WTC11 (cell line): ENCODE data around the gene WLS. TPM values are rescaled to one million over a fixed set of nuclear protein-coding genes. Genes with fewer than 3 reads are reported as not detected.

Experiments used
- ATAC-seq: fragments of 200-7000 bp; cut with Tn5 transposase; 2 replicates; pipeline ENCODE4 v1.10.0; 2021; ENCODE audit warnings: mild to moderate bottlenecking, moderate library complexity
- CTCF ChIA-PET: fragments of 300-600 bp; sonication (Branson Sonifier 250); formaldehyde crosslinking; loops from one replicate; lab custom pipeline; 2021; ENCODE audit warnings: antibody characterized with exemption; lab: Charles Lee
- POLR2A ChIA-PET: fragments of 350-600 bp; sonication (Branson Sonifier 250); formaldehyde crosslinking; loops from one replicate; lab custom pipeline; 2021; ENCODE audit warnings: antibody characterized with exemption; lab: Charles Lee
- DNase-seq: peaks from one replicate; pipeline ENCODE4 v3.0.0; 2021; ENCODE audit warnings: low spot score
- H3K27ac Mint-ChIP-seq: 2 replicates; pipeline ENCODE4 v1.8.0; 2021; ENCODE audit warnings: mixed read lengths
- H3K27me3 Mint-ChIP-seq: 2 replicates; pipeline ENCODE4 v1.8.0; 2021; ENCODE audit warnings: low read depth, mild to moderate bottlenecking, moderate library complexity, mixed read lengths
- H3K36me3 Mint-ChIP-seq: 2 replicates; pipeline ENCODE4 v1.8.0; 2021; ENCODE audit warnings: mixed read lengths
- H3K4me1 Mint-ChIP-seq: 2 replicates; pipeline ENCODE4 v1.8.0; 2022; ENCODE audit warnings: mixed read lengths
- H3K4me3 Mint-ChIP-seq: 2 replicates; pipeline ENCODE4 v1.8.0; 2021; ENCODE audit warnings: mild to moderate bottlenecking, moderate library complexity, mixed read lengths
- H3K9me3 Mint-ChIP-seq: 2 replicates; pipeline ENCODE4 v1.8.0; 2021; ENCODE audit warnings: mixed read lengths
- ATF1 ChIP-seq: sonication (generic); formaldehyde crosslinking; IDR thresholded peaks from 2 replicates; pipeline ENCODE4 v1.8.1; 2023; ENCODE audit warnings: mild to moderate bottlenecking, moderate library complexity, missing genetic modification reagents
- ATF2 ChIP-seq: sonication (generic); formaldehyde crosslinking; IDR thresholded peaks from 2 replicates; pipeline ENCODE4 v1.8.1; 2022; ENCODE audit warnings: low read depth, missing genetic modification reagents, borderline replicate concordance
- CREM ChIP-seq: sonication (generic); formaldehyde crosslinking; IDR thresholded peaks from 2 replicates; pipeline ENCODE4 v1.8.1; 2022; ENCODE audit warnings: mild to moderate bottlenecking, missing genetic modification reagents, moderate library complexity
- PRDM15 ChIP-seq: sonication (generic); formaldehyde crosslinking; IDR thresholded peaks from 2 replicates; pipeline ENCODE4 v1.8.0; 2022; ENCODE audit warnings: missing genetic modification reagents
- PRRX2 ChIP-seq: fragments of 250-450 bp; sonication (Bioruptor Pico); IDR thresholded peaks from 2 replicates; pipeline ENCODE4 v1.8.0; 2021; ENCODE audit warnings: mild to moderate bottlenecking
- RORB ChIP-seq: fragments of 250-450 bp; sonication (Bioruptor Pico); IDR thresholded peaks from 2 replicates; pipeline ENCODE4 v1.9.0; 2021; ENCODE audit warnings: mild to moderate bottlenecking
- STAT6 ChIP-seq: sonication (generic); formaldehyde crosslinking; conservative IDR thresholded peaks from 2 replicates; pipeline ENCODE4 v1.8.1; 2023; ENCODE audit warnings: mild to moderate bottlenecking, low read depth, missing genetic modification reagents, moderate library complexity
- TCF7 ChIP-seq: sonication (generic); formaldehyde crosslinking; IDR thresholded peaks from 2 replicates; pipeline ENCODE4 v1.8.0; 2022; ENCODE audit warnings: mild to moderate bottlenecking, low read depth, missing genetic modification reagents, moderate library complexity
- TEAD1 ChIP-seq: sonication (generic); formaldehyde crosslinking; IDR thresholded peaks from 2 replicates; pipeline ENCODE4 v1.8.0; 2022; ENCODE audit warnings: mild to moderate bottlenecking, missing genetic modification reagents
- TP53 ChIP-seq: sonication (generic); formaldehyde crosslinking; IDR thresholded peaks from 2 replicates; pipeline ENCODE4 v1.8.1; 2023; ENCODE audit warnings: mild to moderate bottlenecking, missing genetic modification reagents
- ZBTB43 ChIP-seq: sonication (generic); formaldehyde crosslinking; IDR thresholded peaks from 2 replicates; pipeline ENCODE4 v1.8.1; 2023; ENCODE audit warnings: mild to moderate bottlenecking, missing genetic modification reagents
- ZMAT4 ChIP-seq: fragments of 250-450 bp; sonication (Bioruptor Pico); IDR thresholded peaks from 2 replicates; pipeline ENCODE4 v1.9.0; 2021; ENCODE audit warnings: mild to moderate bottlenecking
- ZNF232 ChIP-seq: sonication (generic); formaldehyde crosslinking; IDR thresholded peaks from 2 replicates; pipeline ENCODE4 v1.8.0; 2022; ENCODE audit warnings: mild to moderate bottlenecking, missing genetic modification reagents
- ZNF317 ChIP-seq: sonication (generic); formaldehyde crosslinking; IDR thresholded peaks from 2 replicates; pipeline ENCODE4 v1.8.1; 2023; ENCODE audit warnings: low read depth, mild to moderate bottlenecking, moderate library complexity, missing genetic modification reagents, borderline replicate concordance
- ZNF396 ChIP-seq: fragments of 250-450 bp; sonication (Bioruptor Pico); IDR thresholded peaks from 2 replicates; pipeline ENCODE4 v1.8.0; 2021; ENCODE audit warnings: mild to moderate bottlenecking, moderate library complexity, borderline replicate concordance
- total RNA-seq: library from RNA; stranded (reverse); gene quantifications from 3 replicates; pipeline ENCODE4 v1.2.3, GENCODE V29; 2021

WLS gene
- total RNA-seq, 1 experiment from 2014 or later, result 4.5 TPM

GRCh38 chr1:68210829-68211228 is 21.5 kb downstream of the WLS start:
- CTCF ChIA-PET, result interaction anchor here (1.3 kb wide), 1 partner anchor 132 kb away, joined by 3 read pairs; no protein-coding TSS in a partner anchor
- no peaks in the 10 kb centered on the region for H3K36me3 Mint-ChIP-seq

GRCh38 chr1:68210027-68210426 is 22.3 kb downstream of the WLS start:
- peaks cover 12% of the 10 kb centered on the region for H3K4me1 Mint-ChIP-seq

More at GRCh38 chr1:68210829-68211228, 21.5 kb downstream of the WLS start:
- no peak overlapping the region for H3K4me3 Mint-ChIP-seq
- POLR2A ChIA-PET, result interaction anchor here (0.7 kb wide), 1 partner anchor 674 kb away, joined by 3 read pairs; no protein-coding TSS in a partner anchor
- H3K9me3 Mint-ChIP-seq, result no peaks in the 10 kb centered on the region; the same call in 1 of the 2 replicates
- DNase-seq, result no peak
- no peaks in the 10 kb centered on the region for H3K27me3 Mint-ChIP-seq
- H3K27ac Mint-ChIP-seq, result no peak overlapping the region
- no peak for TF ChIP-seq TP53 (CRISPR knock-in tag)
- TF ChIP-seq TEAD1 (CRISPR knock-in tag), result no peak
- TF ChIP-seq ZBTB43, result no peak
- no peak for TF ChIP-seq TCF7
- no peak for TF ChIP-seq ZMAT4 (CRISPR knock-in tag)
- TF ChIP-seq STAT6 (CRISPR knock-in tag), result no peak
- no peak for TF ChIP-seq ZNF232 (CRISPR knock-in tag)
- TF ChIP-seq CREM (CRISPR knock-in tag), result no peak
- TF ChIP-seq ZNF317 (CRISPR knock-in tag), result no peak
- no peak for ATAC-seq
- H3K4me1 Mint-ChIP-seq, result peaks cover 12% of the 10 kb centered on the region

More at GRCh38 chr1:68210027-68210426, 22.3 kb downstream of the WLS start:
- ATAC-seq (no peak), DNase-seq (no peak)
- H3K27ac Mint-ChIP-seq, result no peak overlapping the region
- H3K4me3 Mint-ChIP-seq, result no peak overlapping the region
- no peaks in the 10 kb centered on the region for H3K27me3 Mint-ChIP-seq
- H3K36me3 Mint-ChIP-seq, result no peaks in the 10 kb centered on the region
- TF ChIP-seq PRDM15 (CRISPR knock-in tag) (no peak), ATF2 (no peak), PRRX2 (no peak), TCF7 (no peak), ZNF396 (CRISPR knock-in tag) (no peak), ATF1 (CRISPR knock-in tag) (no peak), RORB (CRISPR knock-in tag) (no peak)
- TF ChIP-seq, all 79 proteins: peak for 0
- ChIA-PET CTCF (interaction anchor here (1.3 kb wide), 1 partner anchor 133 kb away, joined by 3 read pairs; no protein-coding TSS in a partner anchor), POLR2A (no interaction called here)
- no peaks in the 10 kb centered on the region; the same call in 1 of the 2 replicates for H3K9me3 Mint-ChIP-seq
